WERI-Rb-1 (cell line): ENCODE measurements around the gene NOTCH3.

Experiments used
- DNase-seq: peaks from one replicate; pipeline ENCODE4 v3.0.0-alpha.2; 2020
- H3K27ac ChIP-seq: fragments of 250-450 bp; sonication (Bioruptor Pico); 2 replicates; pipeline ENCODE4 v1.5.1; 2020; ENCODE audit warnings: mild to moderate bottlenecking, moderate library complexity
- H3K27me3 ChIP-seq: fragments of 250-450 bp; sonication (Bioruptor Pico); 2 replicates; pipeline ENCODE4 v1.5.1; 2021; ENCODE audit warnings: mild to moderate bottlenecking, low read depth, moderate library complexity; ENCODE audit not compliant: insufficient read depth, severe bottlenecking
- H3K36me3 ChIP-seq: fragments of 250-450 bp; sonication (Bioruptor Pico); 2 replicates; pipeline ENCODE4 v1.5.1; 2020; ENCODE audit warnings: mild to moderate bottlenecking, moderate library complexity
- H3K4me3 ChIP-seq: 2 replicates; pipeline ENCODE4 v1.5.1; 2011; ENCODE audit warnings: low read depth, mild to moderate bottlenecking, control low read depth, low read length
- H3K9me3 ChIP-seq: fragments of 250-450 bp; sonication (Bioruptor Pico); 2 replicates; pipeline ENCODE4 v1.5.1; 2021; ENCODE audit warnings: mild to moderate bottlenecking, moderate library complexity; ENCODE audit not compliant: severe bottlenecking
- CTCF ChIP-seq: IDR thresholded peaks from 2 replicates; pipeline ENCODE4 v1.5.1; 2011; ENCODE audit warnings: low read depth, mild to moderate bottlenecking, control low read depth, inconsistent platforms, low read length

Gene NOTCH3

GRCh38 chr19:15201374-15202023, 704 bp upstream of the NOTCH3 start:
- Histone ChIP-seq H3K36me3 (no peaks in the 10 kb centered on the region), H3K27me3 (no peaks in the 10 kb centered on the region), H3K9me3 (no peaks in the 10 kb centered on the region), H3K4me3 (no peak overlapping the region), H3K27ac (no peak overlapping the region)
- TF ChIP-seq CTCF = no peak
- no peak for DNase-seq

- H3K36me3 ChIP-seq = no peaks in the 10 kb centered on the region
- DNase-seq = peak; percentile 47
- H3K27me3 ChIP-seq = no peaks in the 10 kb centered on the region
- H3K9me3 ChIP-seq = no peaks in the 10 kb centered on the region
- H3K4me3 ChIP-seq = peak overlapping the region; percentile 54
- TF ChIP-seq CTCF = no peak
- H3K27ac ChIP-seq = peak overlapping the region; percentile 46; the same call in 1 of the 2 replicates
These were observed 888 bp downstream of the NOTCH3 start for GRCh38 chr19:15199661-15200552.

- Histone ChIP-seq H3K27me3 (no peaks in the 10 kb centered on the region), H3K4me3 (no peak overlapping the region), H3K27ac (no peak overlapping the region)
These were observed 1.7 kb downstream of the NOTCH3 start for GRCh38 chr19:15198951-15199660.

GRCh38 chr19:15197942-15198341, 2.9 kb downstream of the NOTCH3 start:
- Histone ChIP-seq H3K27me3 (no peaks in the 10 kb centered on the region), H3K4me3 (no peak overlapping the region), H3K27ac (no peak overlapping the region), H3K36me3 (no peaks in the 10 kb centered on the region), H3K9me3 (no peaks in the 10 kb centered on the region)
- TF ChIP-seq CTCF = no peak
- DNase-seq = no peak

More at GRCh38 chr19:15198951-15199660, 1.7 kb downstream of the NOTCH3 start:
- H3K9me3 ChIP-seq = no peaks in the 10 kb centered on the region
- TF ChIP-seq CTCF = no peak
- no peak for DNase-seq
- no peaks in the 10 kb centered on the region for H3K36me3 ChIP-seq

- no peak overlapping the region for H3K4me3 ChIP-seq
- H3K27ac ChIP-seq = no peak overlapping the region
- H3K27me3 ChIP-seq = no peaks in the 10 kb centered on the region
- H3K36me3 ChIP-seq = no peaks in the 10 kb centered on the region
- no peak for DNase-seq
- no peak for TF ChIP-seq CTCF
- no peaks in the 10 kb centered on the region for H3K9me3 ChIP-seq
These were observed 3.4 kb downstream of the NOTCH3 start for GRCh38 chr19:15197275-15197941.
